ENCODE measurements around the gene FADS6.

DNA sequence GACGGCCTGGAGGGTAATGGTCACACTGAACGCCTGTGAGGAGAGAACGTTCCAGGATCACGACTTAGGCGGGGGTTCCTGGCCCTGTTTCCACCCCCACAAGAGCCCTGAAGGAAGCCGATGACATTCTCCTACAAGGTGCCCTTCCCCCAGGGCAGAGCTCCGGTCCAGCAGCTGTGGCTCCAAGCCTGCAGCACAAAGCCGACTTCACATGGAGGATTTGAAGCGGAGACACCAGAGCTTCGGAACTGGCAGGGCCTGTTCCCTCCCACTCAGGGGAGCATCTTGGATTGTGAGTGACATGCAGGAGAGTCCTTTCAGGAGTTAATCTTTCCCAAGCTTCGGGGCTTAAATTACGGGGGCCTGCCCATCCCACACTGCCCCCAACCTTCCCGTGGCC is 5.0 kb downstream of the FADS6 start:
- TF ChIP-seq, protein P1, sequence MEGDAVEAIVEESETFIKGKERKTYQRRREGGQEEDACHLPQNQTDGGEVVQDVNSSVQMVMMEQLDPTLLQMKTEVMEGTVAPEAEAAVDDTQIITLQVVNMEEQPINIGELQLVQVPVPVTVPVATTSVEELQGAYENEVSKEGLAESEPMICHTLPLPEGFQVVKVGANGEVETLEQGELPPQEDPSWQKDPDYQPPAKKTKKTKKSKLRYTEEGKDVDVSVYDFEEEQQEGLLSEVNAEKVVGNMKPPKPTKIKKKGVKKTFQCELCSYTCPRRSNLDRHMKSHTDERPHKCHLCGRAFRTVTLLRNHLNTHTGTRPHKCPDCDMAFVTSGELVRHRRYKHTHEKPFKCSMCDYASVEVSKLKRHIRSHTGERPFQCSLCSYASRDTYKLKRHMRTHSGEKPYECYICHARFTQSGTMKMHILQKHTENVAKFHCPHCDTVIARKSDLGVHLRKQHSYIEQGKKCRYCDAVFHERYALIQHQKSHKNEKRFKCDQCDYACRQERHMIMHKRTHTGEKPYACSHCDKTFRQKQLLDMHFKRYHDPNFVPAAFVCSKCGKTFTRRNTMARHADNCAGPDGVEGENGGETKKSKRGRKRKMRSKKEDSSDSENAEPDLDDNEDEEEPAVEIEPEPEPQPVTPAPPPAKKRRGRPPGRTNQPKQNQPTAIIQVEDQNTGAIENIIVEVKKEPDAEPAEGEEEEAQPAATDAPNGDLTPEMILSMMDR (IDR thresholded peaks at IDR 0.05; ENCODE audit: low read depth, low read length), result no peak
- no peak for TF ChIP-seq EZH2phosphoT487 (IDR thresholded peaks at IDR 0.05; ENCODE audit: low read depth)
